Measurements from ENCODE around the gene SCFD2. TPM values are rescaled to one million over a fixed set of nuclear protein-coding genes. Genes with fewer than 3 reads are reported as not detected.

SCFD2 gene
- total RNA-seq, 1 experiment from 2014 or later = 8.4 TPM

- intact Hi-C loops (cut with micrococcal nuclease; ENCODE audit: unreplicated experiment) = no loop called here
- ChIA-PET POLR2A (ENCODE audit: low non-redundant PET) (no interaction called here), CTCF (no interaction called here)
- no peak overlapping the region for H3K27ac ChIP-seq (ENCODE audit: low read depth, low read length, poor library complexity, severe bottlenecking)
- no peak for TF ChIP-seq EZH2 (IDR thresholded peaks at IDR 0.05; ENCODE audit: borderline replicate concordance, low read depth, low read length, poor library complexity, severe bottlenecking)
- TF ChIP-seq CTCF (conservative IDR thresholded peaks at IDR 0.05; ENCODE audit: low read depth, low read length) = no peak
- H3K36me3 ChIP-seq (ENCODE audit: insufficient read depth, low read length, poor library complexity, severe bottlenecking) = no peaks in the 10 kb centered on the region
- no peaks in the 10 kb centered on the region for H3K27me3 ChIP-seq (replicated peaks; ENCODE audit: insufficient read depth, low read depth, low read length, poor library complexity)
- H3K4me3 ChIP-seq (ENCODE audit: low read depth, low read length, poor library complexity, severe bottlenecking) = no peak overlapping the region
- BruUV-seq (replicated peaks) = no TSS peak
- DNase-seq (ENCODE audit: low spot score) = no peak
- H3K9me3 ChIP-seq (ENCODE audit: low read depth, low read length, poor library complexity, severe bottlenecking) = no peaks in the 10 kb centered on the region
- H3K4me1 ChIP-seq (ENCODE audit: insufficient read depth, low read length, poor library complexity, severe bottlenecking) = no peaks in the 10 kb centered on the region
Observed at GRCh38 chr4:53130896-53131561, 234.8 kb downstream of the SCFD2 start.

- intact Hi-C loops (cut with micrococcal nuclease; ENCODE audit: unreplicated experiment) = no loop called here
- DNase-seq (ENCODE audit: low spot score) = no peak
Observed at GRCh38 chr4:53128706-53129357, 237.0 kb downstream of the SCFD2 start.

GRCh38 chr4:53128231-53128630, 237.6 kb downstream of the SCFD2 start:
- intact Hi-C loops (cut with micrococcal nuclease; ENCODE audit: unreplicated experiment) = no loop called here
- Histone ChIP-seq H3K4me3 (ENCODE audit: low read depth, low read length, poor library complexity, severe bottlenecking) (no peak overlapping the region), H3K27ac (ENCODE audit: low read depth, low read length, poor library complexity, severe bottlenecking) (no peak overlapping the region), H3K4me1 (ENCODE audit: insufficient read depth, low read length, poor library complexity, severe bottlenecking) (no peaks in the 10 kb centered on the region), H3K27me3 (replicated peaks; ENCODE audit: insufficient read depth, low read depth, low read length, poor library complexity) (no peaks in the 10 kb centered on the region), H3K36me3 (ENCODE audit: insufficient read depth, low read length, poor library complexity, severe bottlenecking) (no peaks in the 10 kb centered on the region), H3K9me3 (ENCODE audit: low read depth, low read length, poor library complexity, severe bottlenecking) (no peaks in the 10 kb centered on the region)
- CTCF ChIA-PET = no interaction called here
- TF ChIP-seq CTCF (conservative IDR thresholded peaks at IDR 0.05; ENCODE audit: low read depth, low read length) = no peak
- no TSS peak for BruUV-seq (replicated peaks)
- POLR2A ChIA-PET (ENCODE audit: low non-redundant PET) = no interaction called here
- no peak for DNase-seq (ENCODE audit: low spot score)

More at GRCh38 chr4:53128706-53129357, 237.0 kb downstream of the SCFD2 start:
- no peaks in the 10 kb centered on the region for H3K27me3 ChIP-seq (replicated peaks; ENCODE audit: insufficient read depth, low read depth, low read length, poor library complexity)
- no peak overlapping the region for H3K4me3 ChIP-seq (ENCODE audit: low read depth, low read length, poor library complexity, severe bottlenecking)
- H3K4me1 ChIP-seq (ENCODE audit: insufficient read depth, low read length, poor library complexity, severe bottlenecking) = no peaks in the 10 kb centered on the region
- H3K36me3 ChIP-seq (ENCODE audit: insufficient read depth, low read length, poor library complexity, severe bottlenecking) = no peaks in the 10 kb centered on the region
- CTCF ChIA-PET = no interaction called here
- no peak for TF ChIP-seq CTCF (conservative IDR thresholded peaks at IDR 0.05; ENCODE audit: low read depth, low read length)
- no peak for TF ChIP-seq EZH2 (IDR thresholded peaks at IDR 0.05; ENCODE audit: borderline replicate concordance, low read depth, low read length, poor library complexity, severe bottlenecking)
- no TSS peak for BruUV-seq (replicated peaks)
- H3K27ac ChIP-seq (ENCODE audit: low read depth, low read length, poor library complexity, severe bottlenecking) = no peak overlapping the region
- POLR2A ChIA-PET (ENCODE audit: low non-redundant PET) = no interaction called here
- H3K9me3 ChIP-seq (ENCODE audit: low read depth, low read length, poor library complexity, severe bottlenecking) = no peaks in the 10 kb centered on the region

Measured in A673 (cell line).